ENCODE data around the gene BCAS3.

Gene BCAS3

GRCh38 chr17:61414936-61415251 is 737.2 kb downstream of the BCAS3 start:
- DNase-seq (ENCODE audit: low spot score) = no peak
- H3K27ac ChIP-seq = no peak overlapping the region
- CTCF ChIA-PET = no interaction called here
- POLR2A ChIA-PET (ENCODE audit: low non-redundant PET) = no interaction called here
- no peak for TF ChIP-seq CTCF (conservative IDR thresholded peaks at IDR 0.05; ENCODE audit: low read depth)

GRCh38 chr17:61415374-61416210 is 737.9 kb downstream of the BCAS3 start:
- H3K27ac ChIP-seq = peak overlapping the region; percentile 14
- DNase-seq (ENCODE audit: low spot score) = no peak
- ChIA-PET POLR2A (ENCODE audit: low non-redundant PET) (no interaction called here), CTCF (interaction anchor here (0.6 to 1.3 kb wide), 4 partner anchors 18 to 168 kb away, joined by 3 to 5 read pairs (median 5); no protein-coding TSS in a partner anchor)
- TF ChIP-seq CTCF (conservative IDR thresholded peaks at IDR 0.05; ENCODE audit: low read depth) = no peak

- no peak for TF ChIP-seq CTCF (conservative IDR thresholded peaks at IDR 0.05; ENCODE audit: low read depth)
- CTCF ChIA-PET = interaction anchor here (0.6 to 1.3 kb wide), 4 partner anchors 19 to 167 kb away, joined by 3 to 5 read pairs (median 5); no protein-coding TSS in a partner anchor
- no peak for DNase-seq (ENCODE audit: low spot score)
- H3K27ac ChIP-seq = peak overlapping the region; percentile 14
- POLR2A ChIA-PET (ENCODE audit: low non-redundant PET) = no interaction called here
These were observed 738.5 kb downstream of the BCAS3 start for GRCh38 chr17:61416211-61416539.

GRCh38 chr17:61416540-61417363 is 739.1 kb downstream of the BCAS3 start:
- TF ChIP-seq CTCF (conservative IDR thresholded peaks at IDR 0.05; ENCODE audit: low read depth) = peak; percentile 96
- ChIA-PET CTCF (interaction anchor here (0.6 to 1.3 kb wide), 12 partner anchors 10 to 629 kb away, joined by 3 to 9 read pairs (median 4); no protein-coding TSS in a partner anchor), POLR2A (ENCODE audit: low non-redundant PET) (no interaction called here)
- H3K27ac ChIP-seq = no peak overlapping the region
- DNase-seq (ENCODE audit: low spot score) = peak; percentile 73

GRCh38 chr17:61418449-61418848 is 740.8 kb downstream of the BCAS3 start:
- no peak overlapping the region for H3K27ac ChIP-seq
- CTCF ChIA-PET = no interaction called here
- no peak for TF ChIP-seq CTCF (conservative IDR thresholded peaks at IDR 0.05; ENCODE audit: low read depth)
- DNase-seq (ENCODE audit: low spot score) = no peak
- POLR2A ChIA-PET (ENCODE audit: low non-redundant PET) = no interaction called here

GRCh38 chr17:61419496-61420046 is 741.9 kb downstream of the BCAS3 start:
- TF ChIP-seq CTCF (conservative IDR thresholded peaks at IDR 0.05; ENCODE audit: low read depth) = no peak
- no peak overlapping the region for H3K27ac ChIP-seq
- ChIA-PET CTCF (no interaction called here), POLR2A (ENCODE audit: low non-redundant PET) (no interaction called here)
- DNase-seq (ENCODE audit: low spot score) = no peak

Measured in RWPE1 (cell line).